Ureter (tissue), 1 donor: ENCODE measurements around the gene CTNNA1. TPM values are rescaled to one million over a fixed set of nuclear protein-coding genes. Genes with fewer than 3 reads are reported as not detected.
"Not testable (repeated sequence)": the region's sequence is repeated elsewhere in the genome, so short reads cannot be mapped to it uniquely, and the experiment has no call there.

Source experiments
- DNase-seq: peaks from one replicate; pipeline ENCODE4 v3.0.0-alpha.2; 2020; ENCODE audit warnings: low spot score
- total RNA-seq: library from RNA; stranded (reverse); gene quantifications from one replicate; pipeline ENCODE4 v1.2.4, GENCODE V29; 2023
- donor health status: DM: yes; HTN: yes; CAD: no.

Gene CTNNA1
- total RNA-seq, 1 donor from 2014 or later, result 379 TPM

DNA sequence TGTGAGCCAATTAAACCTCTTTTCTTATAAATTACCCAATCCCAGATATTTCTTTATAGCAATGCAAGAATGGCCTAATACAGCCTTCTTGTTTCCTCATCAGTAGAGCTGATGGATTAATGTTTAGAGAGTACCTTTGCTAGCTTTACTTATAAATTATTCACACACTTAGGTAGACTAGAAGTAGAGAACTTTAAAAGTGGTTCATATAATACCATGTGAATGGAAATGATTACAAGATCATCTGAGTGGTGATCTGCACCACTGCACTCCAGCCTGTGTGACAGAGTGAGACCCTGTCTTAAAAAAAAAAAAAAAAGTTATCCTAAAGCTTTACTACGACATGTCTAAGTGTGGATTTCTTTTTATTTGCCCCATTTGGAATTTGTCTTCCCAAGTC, 145.1 kb downstream of the CTNNA1 start:
- no peak for DNase-seq

DNA sequence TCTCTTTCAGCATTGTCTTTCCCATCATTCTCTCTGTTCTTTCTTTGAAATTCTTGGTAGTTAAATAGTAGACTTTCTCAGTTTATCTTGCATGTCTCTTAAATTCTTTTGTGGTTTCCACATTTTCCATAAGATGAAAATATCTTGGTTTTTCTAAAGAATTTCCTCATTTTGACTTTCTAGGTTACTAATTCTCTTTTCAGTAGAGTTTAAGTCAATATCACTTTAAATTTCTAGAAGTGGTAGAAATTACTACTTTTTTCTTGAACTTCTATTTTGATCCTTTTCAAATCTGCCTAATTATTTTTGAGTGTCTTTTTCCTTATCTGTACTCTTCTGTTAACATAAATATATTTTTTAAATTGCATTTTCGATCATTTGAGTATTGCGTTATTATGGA, 145.5 kb downstream of the CTNNA1 start:
- DNase-seq, result no peak

DNA sequence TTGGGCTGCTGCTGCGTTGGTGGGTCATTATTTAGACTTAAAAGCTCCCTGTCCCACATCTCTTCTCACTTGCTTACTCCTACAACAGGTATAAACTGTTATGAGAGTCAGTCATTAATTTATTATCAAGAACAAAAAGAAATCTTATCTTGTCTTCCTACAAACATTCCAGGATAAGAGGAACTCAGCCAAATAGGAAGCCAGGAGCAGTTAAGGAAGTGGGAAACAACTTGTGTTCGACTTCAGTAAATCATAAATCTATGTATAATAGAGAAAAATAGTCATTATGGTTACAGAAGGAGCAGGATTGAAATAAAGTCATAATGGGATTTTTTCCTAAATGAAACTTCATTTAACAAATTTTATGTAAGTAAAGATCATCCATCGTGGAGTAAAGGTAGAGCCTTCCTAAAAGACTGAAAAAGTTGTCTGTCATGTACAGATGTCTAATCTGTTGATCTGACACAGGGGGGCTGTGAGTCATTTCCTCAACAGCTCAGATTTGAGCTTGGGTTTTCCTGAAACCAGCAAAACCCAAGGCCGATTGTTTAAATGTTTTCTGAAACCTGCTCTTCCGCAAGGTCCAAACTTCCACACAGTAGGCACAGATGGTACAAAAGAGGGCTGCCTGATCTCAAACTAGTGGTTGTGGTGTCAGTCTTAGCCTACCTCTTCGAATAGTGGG, 147.2 kb downstream of the CTNNA1 start:
- no peak for DNase-seq

DNA sequence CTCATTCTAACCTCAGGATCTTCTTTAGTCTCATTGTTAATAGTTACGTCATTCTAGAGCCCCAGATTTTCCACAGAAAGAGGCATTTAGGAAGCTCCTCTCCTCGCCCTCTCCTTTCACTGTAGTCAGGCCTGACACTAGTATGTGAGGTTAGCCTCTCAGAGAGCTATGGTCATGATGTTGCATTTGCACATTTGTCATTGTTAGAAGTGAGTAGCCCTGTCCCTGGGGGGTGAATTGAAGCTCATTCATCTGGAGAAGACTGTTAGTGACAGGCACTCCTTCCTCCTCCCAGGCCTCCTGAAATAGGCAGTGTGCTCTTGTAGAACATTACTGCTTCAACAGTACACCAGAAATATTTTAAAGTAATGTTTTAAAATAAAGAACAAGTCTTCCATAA, 148.5 kb downstream of the CTNNA1 start:
- no peak for DNase-seq

DNA sequence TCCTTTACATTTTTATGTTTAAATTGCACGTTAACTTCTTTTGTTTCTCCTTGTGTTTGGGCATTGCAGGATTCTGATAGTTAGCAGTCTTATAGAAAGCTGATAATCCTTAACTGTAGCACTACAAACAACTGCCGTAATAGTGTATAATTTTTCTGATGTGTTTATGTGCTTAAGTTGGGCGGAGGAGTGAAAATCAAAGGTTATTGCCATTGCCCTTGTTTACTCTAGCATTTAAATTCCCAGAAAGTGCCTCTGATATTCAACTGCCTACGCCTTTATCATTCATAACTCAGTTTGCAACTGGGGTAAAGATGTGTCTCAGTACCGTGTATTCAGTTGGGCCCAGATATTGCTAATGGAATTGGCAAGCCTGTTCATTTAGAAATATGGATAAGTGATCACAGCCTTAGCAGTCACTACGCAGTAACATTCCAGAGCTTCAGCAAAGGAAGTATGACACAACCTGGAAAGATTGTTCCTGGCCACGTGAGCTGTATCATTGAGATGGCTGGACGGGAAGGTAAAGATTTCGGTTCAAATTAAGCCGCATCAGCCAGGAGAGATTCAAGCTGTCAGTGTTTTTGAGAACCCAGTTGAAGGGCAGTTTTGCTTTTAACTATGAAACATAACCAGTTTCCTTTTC, 150.0 kb downstream of the CTNNA1 start:
- DNase-seq, result no peak

DNA sequence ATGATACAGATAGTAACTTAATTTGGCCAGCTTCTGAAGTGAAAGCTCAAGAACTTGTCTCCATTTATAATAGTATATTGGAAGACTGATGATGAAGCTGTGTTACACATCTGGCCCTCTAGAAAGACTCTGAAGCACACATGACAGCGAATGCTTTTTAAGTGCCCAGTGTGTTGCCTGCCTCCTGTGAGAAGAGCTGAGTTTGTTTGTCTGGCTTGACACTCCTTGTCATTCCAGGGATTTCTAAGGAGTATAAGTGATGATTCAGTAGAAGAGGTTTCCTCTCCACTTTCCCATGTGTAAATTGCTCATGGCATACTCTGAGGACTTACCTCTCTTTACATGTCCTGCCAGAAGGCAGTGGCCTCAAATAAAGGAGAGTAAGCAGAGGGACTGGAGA, 152.3 kb downstream of the CTNNA1 start:
- DNase-seq, result no peak

DNA sequence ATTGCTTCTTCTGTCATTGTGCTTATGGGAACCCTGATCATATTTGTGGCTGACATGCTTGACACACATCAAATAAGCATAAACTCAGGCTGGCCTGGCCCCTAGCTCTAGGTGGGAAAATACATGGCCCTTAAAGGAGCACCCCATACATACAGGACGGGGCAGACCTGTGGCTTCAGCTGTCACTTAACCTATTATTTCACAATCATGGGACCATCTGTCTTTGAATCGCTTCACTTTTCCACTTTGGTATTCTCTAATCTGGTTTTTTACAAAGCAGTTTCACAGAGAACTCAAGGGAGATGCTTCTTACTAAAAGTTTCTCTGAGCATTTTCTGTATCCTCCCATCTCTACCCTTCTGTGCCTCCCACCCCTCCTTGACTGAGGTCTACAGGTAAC, 156.5 kb downstream of the CTNNA1 start:
- DNase-seq, result no peak

DNA sequence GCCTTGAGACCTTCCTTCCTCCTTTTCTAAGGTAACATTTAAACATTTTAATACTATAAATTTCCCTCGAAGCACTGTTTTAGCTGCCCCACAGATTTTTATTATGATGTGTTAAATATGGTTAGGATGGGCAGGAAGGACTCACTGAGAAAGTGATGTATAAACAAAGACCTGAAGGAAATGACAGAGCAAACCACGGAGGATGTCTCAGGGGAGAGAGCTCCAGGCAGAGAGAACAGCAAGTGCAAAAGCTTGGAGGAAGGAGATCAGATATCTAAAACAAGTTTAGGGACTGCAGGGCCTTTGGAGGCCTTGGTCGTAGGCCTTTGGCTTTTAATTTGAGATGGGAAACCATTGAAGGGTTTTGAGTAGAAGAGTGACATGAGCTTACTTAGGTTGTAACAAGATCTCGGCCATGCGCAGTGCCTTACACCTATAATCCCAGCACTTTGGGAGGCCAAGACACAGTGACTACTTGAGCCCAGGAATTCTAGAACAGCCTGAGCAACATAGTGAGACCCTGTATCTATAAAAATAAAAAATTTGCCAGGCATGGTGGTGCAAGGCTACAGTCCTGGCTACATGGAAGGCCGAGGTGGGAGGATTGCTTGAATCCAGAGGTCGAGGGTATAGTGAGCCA, 157.4 kb downstream of the CTNNA1 start:
- no peak for DNase-seq

DNA sequence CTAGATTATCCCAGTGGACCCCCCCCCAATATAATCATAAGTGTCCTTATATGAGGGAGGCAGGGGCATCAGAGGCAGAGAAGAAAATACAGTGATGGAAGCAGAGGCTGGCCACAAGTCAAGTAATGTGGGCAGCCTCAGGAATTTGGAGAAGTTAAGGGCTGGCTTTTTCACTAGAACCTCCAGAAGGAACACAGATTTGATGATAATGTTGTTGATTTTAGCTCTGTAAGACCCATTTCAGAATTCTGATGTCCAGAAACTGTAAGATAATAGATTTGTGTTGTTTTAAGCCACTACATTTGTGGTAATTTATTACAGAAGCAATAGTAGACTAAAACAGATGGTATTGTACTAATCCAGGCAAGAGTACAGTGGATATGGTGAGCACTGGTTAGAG, 158.2 kb downstream of the CTNNA1 start:
- no peak for DNase-seq

DNA sequence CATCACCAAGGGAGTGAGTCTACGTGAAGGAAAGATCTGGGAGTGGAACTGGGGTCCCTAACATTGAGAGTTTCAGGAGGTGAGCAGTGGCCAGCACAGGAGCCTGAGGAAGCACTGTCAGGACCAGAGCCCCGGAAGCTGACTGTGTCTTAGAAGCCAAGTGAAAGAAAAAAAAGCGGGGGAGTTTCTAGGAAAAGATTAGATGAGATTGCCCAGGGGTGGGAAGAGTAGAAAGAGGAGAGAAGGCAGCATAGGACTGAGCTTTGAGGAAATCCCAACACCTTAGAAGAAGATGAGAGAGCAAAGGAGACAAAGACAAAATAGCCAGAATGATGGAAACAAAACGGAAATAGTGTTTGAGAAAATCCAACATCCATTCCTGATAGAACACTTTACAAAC, 158.9 kb downstream of the CTNNA1 start:
- DNase-seq, result no peak

DNA sequence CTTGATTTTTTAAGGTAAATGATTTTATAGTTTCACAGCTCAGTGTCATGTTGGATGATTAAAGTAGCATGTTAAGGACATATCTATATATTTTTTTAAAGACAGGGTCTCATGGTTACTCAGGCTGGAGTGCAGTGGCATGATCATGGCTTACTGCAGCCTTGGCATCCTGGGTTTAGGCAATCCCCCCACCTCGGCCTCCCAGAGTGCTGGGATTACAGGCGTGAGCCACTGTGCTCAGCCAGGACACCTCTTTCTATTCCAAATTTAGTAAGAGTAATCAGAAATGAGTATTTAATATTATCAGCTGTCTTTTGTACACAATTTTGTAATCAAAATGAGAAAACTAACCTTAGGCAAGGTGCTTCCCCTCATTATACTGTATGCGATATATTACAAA, 160.5 kb downstream of the CTNNA1 start:
- no peak for DNase-seq

DNA sequence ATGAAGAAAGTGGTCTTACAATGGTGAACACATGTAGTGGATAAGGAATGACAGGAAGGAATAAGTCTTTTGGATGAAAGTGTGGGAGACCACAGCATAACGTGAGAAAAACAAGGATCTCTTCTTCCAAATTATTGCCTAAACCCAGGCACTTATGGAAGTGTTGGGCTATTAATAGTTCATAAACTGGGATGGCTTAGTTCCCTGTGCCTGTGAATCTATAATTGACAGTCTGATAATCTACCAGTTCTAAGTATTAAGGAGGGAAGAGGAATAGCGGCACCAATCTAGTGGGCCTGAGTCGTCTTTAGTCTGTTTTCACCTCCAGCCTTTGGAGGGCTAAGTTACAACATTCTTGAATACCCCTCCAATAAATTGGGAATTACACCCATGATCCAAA, 161.1 kb downstream of the CTNNA1 start:
- DNase-seq, result no peak

DNA sequence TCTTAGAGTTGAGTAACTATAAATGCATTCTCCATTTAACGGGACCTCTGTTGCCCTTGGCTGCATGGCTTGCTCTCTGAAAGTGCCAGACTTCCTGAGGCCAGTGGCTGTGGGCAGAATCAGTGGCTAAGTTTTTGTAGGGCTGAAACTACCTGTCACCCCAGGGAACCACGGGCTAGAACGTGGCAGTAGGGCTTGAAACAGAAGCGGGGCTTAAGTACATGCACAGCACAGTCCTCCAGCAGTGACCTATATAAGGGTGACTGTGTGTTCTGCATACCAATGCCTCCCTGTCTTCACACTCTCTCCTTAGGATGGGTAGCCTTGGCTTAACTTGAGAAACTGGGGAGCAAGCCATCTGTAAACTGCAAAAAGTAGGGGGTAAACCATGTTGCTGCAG, 165.5 kb downstream of the CTNNA1 start:
- DNase-seq, result no peak

DNA sequence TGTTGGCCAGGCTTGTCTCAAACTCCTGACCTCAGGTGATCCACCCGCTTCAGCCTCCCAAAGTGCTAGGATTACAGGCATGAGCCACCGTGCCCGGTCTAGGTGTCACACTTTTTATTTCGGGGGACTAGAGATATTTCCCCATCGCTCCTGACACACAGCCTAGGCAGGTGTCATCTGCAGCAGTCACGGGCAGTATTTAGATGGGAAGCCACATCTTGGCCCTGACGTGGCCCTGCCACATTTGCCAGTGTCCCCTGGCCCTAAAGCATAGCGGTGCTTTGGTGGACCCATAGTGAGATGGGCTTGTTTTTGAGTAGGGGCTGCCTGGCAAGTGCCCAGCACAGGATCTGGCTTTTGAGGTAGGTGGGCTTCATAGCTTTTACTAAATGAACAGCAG, 167.0 kb downstream of the CTNNA1 start:
- no peak for DNase-seq

DNA sequence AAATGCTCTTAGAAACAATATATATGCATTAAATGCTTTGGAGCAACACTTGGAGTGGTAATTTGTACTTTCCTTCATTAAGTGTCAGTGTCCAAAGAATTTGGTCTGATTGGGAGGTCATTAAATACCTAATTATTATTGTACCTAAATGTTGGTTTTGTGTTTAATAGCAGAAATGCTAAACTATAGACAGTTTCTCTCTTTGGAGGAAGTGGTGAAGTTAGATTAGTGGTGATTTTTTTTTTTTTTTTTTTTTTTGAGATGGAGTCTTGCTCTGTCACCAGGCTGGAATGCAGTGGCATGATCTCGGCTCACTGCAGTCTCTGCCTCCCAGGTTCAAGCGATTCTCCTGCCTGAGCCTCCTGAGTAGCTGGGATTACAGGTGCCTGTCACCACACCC, 168.1 kb downstream of the CTNNA1 start:
- not testable (repeated sequence) for DNase-seq

DNA sequence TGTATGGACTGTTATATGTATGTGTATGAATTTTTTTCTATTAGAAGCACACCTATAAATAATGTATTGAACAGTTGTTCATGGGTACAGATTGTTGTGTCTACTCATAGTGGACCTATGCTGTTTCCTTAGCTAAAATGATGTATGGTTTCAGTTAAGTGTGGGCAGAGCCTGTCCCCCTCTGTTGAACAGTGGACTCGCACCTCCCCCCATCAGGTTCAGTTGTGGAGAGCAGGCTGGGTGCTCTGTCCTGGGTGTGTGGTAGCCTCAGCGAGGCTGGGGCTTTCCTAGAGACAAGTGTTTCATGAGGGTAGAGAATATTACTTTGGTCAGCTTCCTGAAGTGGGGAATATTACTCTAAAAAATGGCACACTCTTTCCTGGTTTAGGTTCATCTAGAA, 169.3 kb downstream of the CTNNA1 start:
- DNase-seq, result no peak

DNA sequence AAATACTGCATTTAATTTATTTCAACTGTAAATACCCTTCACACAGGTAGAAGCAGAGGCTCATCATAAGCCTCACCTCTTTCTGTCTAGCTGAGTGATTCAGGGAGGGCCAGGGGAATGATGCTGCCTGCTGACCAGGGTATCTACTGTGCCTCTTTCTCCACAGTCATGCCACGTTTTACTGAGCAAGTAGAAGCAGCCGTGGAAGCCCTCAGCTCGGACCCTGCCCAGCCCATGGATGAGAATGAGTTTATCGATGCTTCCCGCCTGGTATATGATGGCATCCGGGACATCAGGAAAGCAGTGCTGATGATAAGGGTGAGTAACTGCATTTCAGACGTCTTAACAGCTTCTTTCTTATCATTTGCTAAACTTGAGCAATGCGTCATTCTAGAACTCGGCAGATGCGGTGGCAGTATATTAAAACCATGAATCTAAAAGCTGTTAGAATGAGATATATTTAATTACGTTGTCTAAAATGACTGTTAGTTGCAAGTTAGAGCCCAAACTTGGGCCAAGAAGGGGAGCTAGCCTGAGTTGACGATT, 171.9 kb downstream of the CTNNA1 start:
- DNase-seq, result no peak

DNA sequence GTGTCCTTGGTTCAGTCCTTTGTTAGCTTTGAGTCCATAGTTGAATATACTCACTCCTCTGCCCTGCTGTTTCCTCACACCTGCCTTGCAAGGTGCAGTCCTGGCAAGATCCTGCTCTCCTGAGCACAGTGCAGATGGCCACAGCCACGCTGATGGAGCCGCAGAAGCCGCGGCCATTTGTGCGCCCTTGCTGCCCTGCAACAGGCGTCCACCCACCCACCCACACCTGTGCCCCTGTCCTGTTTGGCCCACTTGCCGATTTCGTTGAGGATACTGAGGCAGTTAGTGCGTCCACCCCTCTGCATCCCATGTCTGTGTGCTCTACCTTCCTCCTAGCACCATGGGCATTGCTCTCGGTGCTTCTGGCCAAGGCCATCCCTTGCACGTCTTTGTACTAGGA, 173.0 kb downstream of the CTNNA1 start:
- no peak for DNase-seq

DNA sequence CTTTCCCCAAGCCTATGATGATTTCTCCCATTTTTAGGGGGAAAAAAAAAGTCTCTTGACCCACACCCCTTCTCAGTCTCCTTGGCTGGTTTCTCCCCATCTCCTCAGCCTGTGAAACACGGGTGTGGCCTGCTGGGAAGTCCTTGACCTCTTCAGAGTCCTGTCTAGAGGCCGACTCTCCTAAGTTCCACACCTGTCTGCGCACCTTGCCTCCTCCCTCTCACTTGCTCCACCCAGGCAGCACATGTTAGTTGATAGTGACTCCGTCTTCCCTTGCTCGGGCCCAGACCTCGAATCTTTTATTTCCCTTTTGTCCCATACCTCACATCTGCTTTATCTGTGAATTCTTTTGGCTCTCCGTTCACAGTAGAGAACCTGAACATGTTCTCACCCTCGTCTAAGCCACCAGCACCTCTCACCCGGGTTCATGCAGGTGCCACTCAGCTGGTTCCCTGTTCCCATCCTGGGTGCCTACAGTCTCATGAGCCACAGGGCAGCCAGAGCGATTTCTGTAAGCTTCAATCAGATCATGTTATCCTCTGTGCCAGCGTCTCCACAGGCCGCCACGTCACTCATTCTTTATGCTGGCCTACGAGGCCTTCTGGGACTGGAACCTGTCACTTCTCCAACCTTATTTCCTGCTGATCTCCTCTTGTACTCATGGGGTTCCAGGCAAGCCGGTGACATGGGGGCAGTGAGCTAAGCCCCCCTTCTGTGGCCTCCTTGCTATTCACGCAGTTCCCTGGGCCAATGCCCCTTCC, 173.6 kb downstream of the CTNNA1 start:
- no peak for DNase-seq

DNA sequence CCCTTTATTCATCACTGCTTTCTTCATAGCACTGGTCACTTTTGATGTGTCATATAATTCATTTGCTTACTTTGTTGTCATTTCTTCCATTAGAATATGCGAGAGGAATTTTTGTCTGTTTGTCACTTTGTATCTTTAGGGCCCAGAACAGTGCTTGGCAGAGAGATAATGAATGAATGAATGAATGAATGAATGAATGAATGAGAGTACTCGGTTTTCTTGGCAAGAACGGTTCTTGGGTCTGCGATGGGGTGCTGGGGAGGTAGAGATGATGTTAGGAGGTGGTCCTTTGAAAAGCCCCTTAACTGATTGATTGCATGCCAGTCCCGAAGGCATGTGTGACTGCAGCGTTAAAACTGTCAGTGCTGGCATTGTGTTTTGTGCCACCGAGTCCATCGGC, 174.3 kb downstream of the CTNNA1 start:
- no peak for DNase-seq

DNA sequence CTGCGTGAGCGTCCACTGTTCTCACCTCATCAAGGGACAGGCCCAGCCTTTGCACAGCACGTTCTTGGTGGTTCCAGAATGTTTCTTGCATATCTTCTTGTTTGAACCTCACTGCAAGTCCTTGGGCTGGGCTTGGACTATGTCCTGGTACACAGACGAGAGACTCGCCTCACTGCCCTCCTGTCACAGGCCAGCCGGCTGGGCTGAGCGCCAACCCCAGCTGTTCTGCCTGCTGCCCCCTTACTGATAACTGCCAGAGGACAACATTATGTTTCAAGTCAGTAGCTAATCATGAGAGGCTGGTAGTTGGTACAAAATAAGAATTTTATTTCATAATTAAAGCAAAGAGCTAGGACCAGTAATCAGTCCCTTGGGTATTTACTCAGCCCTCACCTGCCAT, 174.8 kb downstream of the CTNNA1 start:
- no peak for DNase-seq

DNA sequence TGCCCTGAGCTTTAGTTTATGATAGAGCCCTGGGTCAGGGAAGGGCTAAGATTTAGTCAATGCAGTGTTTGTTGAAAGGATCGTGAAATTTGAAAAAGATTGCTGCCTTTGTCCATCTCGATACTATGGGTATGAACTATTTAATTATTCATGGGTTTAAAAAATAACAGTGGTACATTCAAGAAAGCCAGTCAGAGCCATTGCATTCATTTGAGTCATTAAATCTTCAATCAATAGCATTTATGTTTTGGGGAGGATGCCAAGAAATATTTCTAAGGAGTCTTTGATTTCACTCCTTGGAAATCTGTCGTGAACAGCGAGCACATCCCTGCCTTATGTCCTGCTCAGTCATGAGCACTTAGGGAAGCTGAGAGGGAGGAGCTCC, 176.3 kb downstream of the CTNNA1 start:
- no peak for DNase-seq
